Measurements from ENCODE around the gene THAP11. TPM values are rescaled to one million over a fixed set of nuclear protein-coding genes. Genes with fewer than 3 reads are reported as not detected.

Gene THAP11
- total and polyA plus RNA-seq, 2 of the 13 experiments (the other 11 are each of a cell fraction or from before 2014, with no cell fraction given): 44.2 to 53.4 TPM

GRCh38 chr16:67807148-67807682, 34.9 kb upstream of the THAP11 start (continued):
- TF ChIP-seq YEATS4 (CRISPR knock-in tag; IDR thresholded peaks at IDR 0.05; ENCODE audit: borderline replicate concordance) (no peak), LBX2 (CRISPR knock-in tag; IDR thresholded peaks at IDR 0.05; ENCODE audit: borderline replicate concordance) (no peak), ZNF672 (CRISPR knock-in tag; IDR thresholded peaks at IDR 0.05) (no peak), ZNF230 (CRISPR knock-in tag; IDR thresholded peaks at IDR 0.05) (no peak), MXD4 (CRISPR knock-in tag; IDR thresholded peaks at IDR 0.05) (peak; percentile 71; the same call in 1 of the 2 replicates), FOXP1 (IDR thresholded peaks at IDR 0.05) (no peak), FOXP1 (CRISPR knock-in tag; IDR thresholded peaks at IDR 0.05) (peak; percentile 6; the same call in 1 of the 2 replicates), DMTF1 (CRISPR knock-in tag; IDR thresholded peaks at IDR 0.05) (no peak), RERE (CRISPR knock-in tag; IDR thresholded peaks at IDR 0.05; ENCODE audit: low read depth) (no peak), CSRNP1 (CRISPR knock-in tag; IDR thresholded peaks at IDR 0.05) (0 out of 2 replicates have a peak, but pooled peaks have one; percentile 42), HCFC1 (IDR thresholded peaks at IDR 0.05; ENCODE audit: low read depth, low read length) (no peak), SMARCE1 (IDR thresholded peaks at IDR 0.05; ENCODE audit: borderline replicate concordance) (no peak)

All from HepG2 (cell line).